ENCODE measurements around the gene GSTO2.
A peak's percentile ranks its signal among the peaks of the same experiment; 100 is the strongest.

GSTO2 gene

DNA sequence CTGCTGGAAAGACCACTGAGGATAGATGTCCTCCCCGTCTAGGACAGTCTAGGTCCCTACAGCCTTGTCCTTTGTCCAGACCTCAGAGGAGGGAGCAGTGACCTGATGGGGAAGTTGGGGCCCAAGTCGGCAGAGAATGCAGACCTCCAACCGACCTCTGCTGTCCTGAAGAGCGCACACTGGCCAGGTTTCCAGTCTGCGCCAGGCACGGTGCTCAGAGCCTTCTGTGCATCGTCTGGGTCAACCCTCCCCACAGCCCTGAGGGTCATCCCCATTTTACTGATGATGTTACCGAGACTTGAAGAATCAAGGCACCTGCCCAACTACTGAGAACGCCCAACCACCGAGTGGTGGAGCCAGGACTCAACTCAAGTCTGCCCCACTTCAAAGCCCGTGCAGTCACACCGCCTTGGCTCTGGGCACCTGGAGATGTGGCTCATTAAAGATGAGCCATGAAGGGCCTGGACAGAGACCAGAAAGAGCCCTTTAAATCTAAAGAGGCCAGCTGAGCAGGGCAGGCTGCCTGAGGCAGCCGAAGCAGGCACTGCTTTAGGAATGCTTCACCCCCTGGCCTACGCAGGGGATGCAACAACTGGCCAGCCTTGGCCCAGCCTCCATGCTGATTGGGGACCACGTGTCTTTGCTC is 64.9 kb downstream of the GSTO2 start:
- Histone ChIP-seq H3K36me3 (no peaks in the 10 kb centered on the region), H3K9me3 (no peaks in the 10 kb centered on the region), H3K4me3 (no peak overlapping the region), H3K27ac (peak overlapping the region; percentile 80 to 89), H3K4me1 (peaks cover 9 to 79% (median 69%) of the 10 kb centered on the region in 4 donors), H3K27me3 (no peaks in the 10 kb centered on the region)
- intact Hi-C loops (cut with DNase I; ENCODE audit: low total_unique reads): no loop called here
- DNase-seq: peak in 1 of 2 donors; percentile 51
- TF ChIP-seq, protein P1, sequence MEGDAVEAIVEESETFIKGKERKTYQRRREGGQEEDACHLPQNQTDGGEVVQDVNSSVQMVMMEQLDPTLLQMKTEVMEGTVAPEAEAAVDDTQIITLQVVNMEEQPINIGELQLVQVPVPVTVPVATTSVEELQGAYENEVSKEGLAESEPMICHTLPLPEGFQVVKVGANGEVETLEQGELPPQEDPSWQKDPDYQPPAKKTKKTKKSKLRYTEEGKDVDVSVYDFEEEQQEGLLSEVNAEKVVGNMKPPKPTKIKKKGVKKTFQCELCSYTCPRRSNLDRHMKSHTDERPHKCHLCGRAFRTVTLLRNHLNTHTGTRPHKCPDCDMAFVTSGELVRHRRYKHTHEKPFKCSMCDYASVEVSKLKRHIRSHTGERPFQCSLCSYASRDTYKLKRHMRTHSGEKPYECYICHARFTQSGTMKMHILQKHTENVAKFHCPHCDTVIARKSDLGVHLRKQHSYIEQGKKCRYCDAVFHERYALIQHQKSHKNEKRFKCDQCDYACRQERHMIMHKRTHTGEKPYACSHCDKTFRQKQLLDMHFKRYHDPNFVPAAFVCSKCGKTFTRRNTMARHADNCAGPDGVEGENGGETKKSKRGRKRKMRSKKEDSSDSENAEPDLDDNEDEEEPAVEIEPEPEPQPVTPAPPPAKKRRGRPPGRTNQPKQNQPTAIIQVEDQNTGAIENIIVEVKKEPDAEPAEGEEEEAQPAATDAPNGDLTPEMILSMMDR (IDR thresholded peaks at IDR 0.05): no peak

DNA sequence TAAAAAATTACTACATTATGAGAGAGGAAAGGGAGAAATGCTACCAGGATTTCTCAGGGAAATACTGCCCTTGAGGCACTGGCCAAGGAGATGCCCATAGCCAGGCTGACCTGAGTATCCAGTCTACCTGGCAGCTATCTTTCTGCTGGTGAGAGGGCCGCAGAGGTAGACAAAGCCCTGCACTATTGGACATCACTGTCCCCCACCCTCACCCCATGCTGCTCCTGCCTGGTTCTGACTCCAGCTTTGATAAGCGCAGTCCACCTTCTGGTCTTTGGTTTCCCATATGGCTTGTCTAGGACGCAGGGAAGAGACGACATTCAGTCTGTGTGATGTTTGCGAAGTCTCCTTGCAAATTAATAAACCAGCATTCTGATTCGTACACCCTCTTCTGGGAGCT is 65.6 kb downstream of the GSTO2 start:
- peaks cover 8 to 73% (median 66%) of the 10 kb centered on the region in 4 donors for H3K4me1 ChIP-seq
- intact Hi-C loops (cut with DNase I; ENCODE audit: low total_unique reads): no loop called here
- no peaks in the 10 kb centered on the region for H3K36me3 ChIP-seq
- peak overlapping the region; percentile 80 to 89 for H3K27ac ChIP-seq
- DNase-seq: no peak
- H3K4me3 ChIP-seq: no peak overlapping the region
- no peaks in the 10 kb centered on the region for H3K27me3 ChIP-seq
- TF ChIP-seq, protein P1 (IDR thresholded peaks at IDR 0.05): no peak
- H3K9me3 ChIP-seq: no peaks in the 10 kb centered on the region

DNA sequence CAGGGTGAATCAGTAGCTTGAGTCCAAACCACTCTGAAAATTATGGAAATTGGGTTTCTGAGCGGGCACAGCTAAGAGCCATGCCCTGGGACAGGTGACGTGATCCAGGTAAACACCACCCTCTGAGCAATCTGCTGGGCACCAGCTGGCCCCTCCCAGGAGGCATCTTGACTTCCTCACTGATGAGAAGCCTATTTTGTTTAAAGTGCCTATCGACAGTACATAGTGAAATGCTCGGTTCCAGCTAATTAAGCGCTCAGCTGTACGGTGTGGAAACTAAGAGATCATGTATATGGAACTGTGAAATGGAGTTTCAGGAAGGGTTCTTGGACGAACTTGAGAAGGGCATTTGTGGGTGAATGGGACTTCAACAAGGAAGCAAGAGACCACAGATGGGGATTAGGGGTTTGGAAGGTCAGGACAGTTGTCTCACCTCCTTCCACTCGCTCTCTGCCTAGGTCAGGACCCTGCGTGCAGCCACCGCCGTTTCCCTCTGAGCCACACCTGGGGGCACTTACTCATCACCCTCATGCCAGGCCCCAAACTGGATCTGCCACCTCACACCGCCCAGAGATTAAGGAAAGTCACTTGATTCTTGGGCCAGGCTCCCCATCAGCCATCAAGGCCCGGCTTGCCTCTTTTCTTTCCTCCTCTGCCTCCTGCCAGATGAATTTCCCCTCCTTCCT is 66.1 kb downstream of the GSTO2 start:
- peak overlapping the region; percentile 63 to 86 for H3K4me3 ChIP-seq
- peaks cover 8 to 73% (median 65%) of the 10 kb centered on the region in 4 donors for H3K4me1 ChIP-seq
- H3K36me3 ChIP-seq: no peaks in the 10 kb centered on the region
- TF ChIP-seq, protein P1 (IDR thresholded peaks at IDR 0.05): no peak
- no peak for DNase-seq
- H3K27ac ChIP-seq: peak overlapping the region; percentile 80 to 98
- intact Hi-C loops (cut with DNase I; ENCODE audit: low total_unique reads): no loop called here
- H3K9me3 ChIP-seq: no peaks in the 10 kb centered on the region
- no peaks in the 10 kb centered on the region for H3K27me3 ChIP-seq

DNA sequence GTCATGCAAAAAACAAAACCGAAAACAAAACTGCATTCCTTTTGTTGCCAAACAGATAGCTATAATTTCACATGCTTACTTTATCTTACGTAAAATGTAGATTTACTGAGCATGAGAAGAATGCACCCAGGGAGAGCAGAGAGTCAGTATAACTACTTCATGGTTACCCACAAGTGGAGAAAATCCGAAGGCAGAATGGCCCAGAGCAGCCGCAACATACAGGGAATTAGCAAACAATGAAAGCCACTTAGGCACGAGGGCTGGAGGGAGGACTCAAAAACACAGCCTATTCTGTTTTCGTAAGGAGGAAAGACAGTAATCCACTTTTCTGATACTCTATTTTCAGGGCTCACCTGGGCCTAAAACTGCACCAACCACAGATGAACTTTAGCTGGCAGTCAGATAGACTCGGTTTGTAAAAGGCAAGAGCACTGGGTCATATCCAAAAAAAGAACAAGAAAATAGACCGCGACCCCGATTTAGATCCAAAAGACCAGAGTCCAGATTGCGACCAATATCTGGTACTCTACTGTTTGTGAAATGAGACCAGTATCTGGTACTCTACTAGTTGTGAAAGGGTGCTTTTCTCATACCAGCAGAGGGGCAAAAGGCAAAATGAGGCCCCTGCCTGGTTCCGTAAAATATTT is 68.0 kb downstream of the GSTO2 start:
- intact Hi-C loops (cut with DNase I; ENCODE audit: low total_unique reads): no loop called here
- H3K36me3 ChIP-seq: no peaks in the 10 kb centered on the region
- TF ChIP-seq, protein P1 (IDR thresholded peaks at IDR 0.05): no peak
- H3K4me3 ChIP-seq: peak overlapping the region; percentile 63 to 86
- H3K27me3 ChIP-seq: no peaks in the 10 kb centered on the region
- H3K9me3 ChIP-seq: no peaks in the 10 kb centered on the region
- peak overlapping the region; percentile 92 to 98 for H3K27ac ChIP-seq
- peaks cover 0 to 60% (median 52%) of the 10 kb centered on the region in 4 donors for H3K4me1 ChIP-seq
- no peak for DNase-seq

DNA sequence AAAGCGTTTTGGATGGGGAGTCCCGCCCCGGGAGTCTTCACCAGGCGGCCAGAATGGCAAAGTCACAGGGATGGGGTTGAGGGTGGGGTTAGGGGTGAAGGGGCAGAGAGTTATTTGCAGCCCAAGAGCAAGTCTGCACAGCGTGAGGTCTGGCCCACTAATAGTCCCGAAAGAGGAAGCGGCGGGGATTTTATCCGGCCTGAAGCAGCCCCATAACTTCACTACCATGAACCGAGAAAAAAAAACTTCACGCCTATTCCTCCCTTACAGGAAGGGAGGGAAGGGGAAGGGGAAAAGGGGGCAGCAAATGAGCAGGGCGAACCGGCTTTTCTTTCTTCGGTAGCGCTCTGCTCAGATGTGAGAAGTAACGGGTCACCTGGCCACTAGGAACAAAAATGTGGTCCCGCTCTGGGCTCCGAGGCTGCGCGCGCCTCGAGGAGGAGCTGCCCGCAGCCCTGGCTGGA is 68.6 kb downstream of the GSTO2 start:
- DNase-seq: no peak
- peaks cover 0 to 54% (median 47%) of the 10 kb centered on the region in 4 donors for H3K4me1 ChIP-seq
- no peaks in the 10 kb centered on the region for H3K27me3 ChIP-seq

More for the DNA sequence above, 68.6 kb downstream of the GSTO2 start:
- Histone ChIP-seq H3K9me3 (no peaks in the 10 kb centered on the region), H3K27ac (peak overlapping the region; percentile 92 to 98), H3K36me3 (no peaks in the 10 kb centered on the region), H3K4me3 (peak overlapping the region; percentile 63 to 86)
- TF ChIP-seq, protein P1 (IDR thresholded peaks at IDR 0.05): no peak
- intact Hi-C loops (cut with DNase I; ENCODE audit: low total_unique reads): no loop called here

All from tibial artery (tissue), 4 donors.